ENCODE measurements around the gene ELOVL5. TPM values are rescaled to one million over a fixed set of nuclear protein-coding genes. Genes with fewer than 3 reads are reported as not detected.

Gene ELOVL5
- polyA plus RNA-seq, 3 donors = 44.7 to 97.1 (median 69.5) TPM

DNA sequence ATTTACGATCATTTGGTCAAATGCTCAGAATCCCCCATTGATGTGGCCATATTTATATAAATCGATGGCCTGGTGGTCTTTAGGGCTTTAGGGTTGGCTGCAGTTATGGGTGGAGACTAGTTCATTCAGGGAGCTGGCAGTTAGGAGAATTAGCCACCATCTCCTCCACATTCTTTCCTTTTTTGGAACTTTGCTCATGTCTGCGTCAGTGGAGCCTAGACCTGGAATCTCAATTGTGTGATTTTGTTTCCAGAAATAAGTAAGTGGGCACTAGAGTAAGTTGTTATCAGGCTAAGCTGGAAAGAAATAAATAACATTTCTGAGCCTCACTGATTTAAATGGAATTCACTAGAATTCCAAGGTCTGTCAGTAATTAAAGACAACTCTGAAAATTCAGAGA lies 29.0 kb upstream of the ELOVL5 start:
- DNase-seq = no peak
- peaks cover 0 to 4% (median 2%) of the 10 kb centered on the region in 3 donors for H3K27me3 Mint-ChIP-seq (ENCODE audit: low read depth in 3 of 3)
- intact Hi-C loops (cut with micrococcal nuclease) = no loop called here
- H3K9me3 Mint-ChIP-seq = peaks cover 0 to 8% (median 2%) of the 10 kb centered on the region in 7 donors
- no peaks in the 10 kb centered on the region for H3K4me1 ChIP-seq (ENCODE audit: control insufficient read depth in 1 of 2, insufficient read depth in 2 of 2, low read length in 2 of 2)
- peaks cover 0 to 2% of the 10 kb centered on the region in 2 donors for H3K27me3 ChIP-seq (ENCODE audit: control insufficient read depth in 2 of 2, insufficient read depth in 2 of 2, low read length in 2 of 2)
- H3K9me3 ChIP-seq (replicated peaks in 1 of 2; ENCODE audit: control insufficient read depth in 1 of 2, insufficient read depth in 1 of 2, low read length in 2 of 2) = peaks cover 0 to 2% of the 10 kb centered on the region in 2 donors
- no peak overlapping the region for H2AFZ ChIP-seq (ENCODE audit: insufficient read depth, low read depth, low read length, poor library complexity, severe bottlenecking)
- no peak overlapping the region for H3K4me2 ChIP-seq (replicated peaks; ENCODE audit: extremely low read depth, low read length, poor library complexity, severe bottlenecking)
- no peak overlapping the region for H3K9ac ChIP-seq (ENCODE audit: insufficient read depth, low read length, poor library complexity, severe bottlenecking)
- no peak overlapping the region for H3K27ac Mint-ChIP-seq
- no peaks in the 10 kb centered on the region for H3K79me2 ChIP-seq (ENCODE audit: insufficient read depth, low read length)
- WGBS (ENCODE audit: insufficient coverage) = no CpG with 5 or more reads among the region's 3 CpGs
- H4K20me1 ChIP-seq (ENCODE audit: insufficient read depth, low read length) = no peaks in the 10 kb centered on the region
- no peaks in the 10 kb centered on the region for H3K36me3 ChIP-seq (replicated peaks in 1 of 2; ENCODE audit: control insufficient read depth in 1 of 2, insufficient read depth in 2 of 2, low read length in 2 of 2)
- no peaks in the 10 kb centered on the region for H3K36me3 Mint-ChIP-seq
- no peaks in the 10 kb centered on the region for H3K4me1 Mint-ChIP-seq
- no peak overlapping the region for H3K4me3 Mint-ChIP-seq
- no peak overlapping the region for H3K27ac ChIP-seq (ENCODE audit: low read depth in 1 of 2, low read length in 2 of 2)
- no peak overlapping the region for H3K4me3 ChIP-seq (replicated peaks in 1 of 3; ENCODE audit: low read depth in 2 of 3, low read length in 3 of 3)
- TF ChIP-seq, protein P1, sequence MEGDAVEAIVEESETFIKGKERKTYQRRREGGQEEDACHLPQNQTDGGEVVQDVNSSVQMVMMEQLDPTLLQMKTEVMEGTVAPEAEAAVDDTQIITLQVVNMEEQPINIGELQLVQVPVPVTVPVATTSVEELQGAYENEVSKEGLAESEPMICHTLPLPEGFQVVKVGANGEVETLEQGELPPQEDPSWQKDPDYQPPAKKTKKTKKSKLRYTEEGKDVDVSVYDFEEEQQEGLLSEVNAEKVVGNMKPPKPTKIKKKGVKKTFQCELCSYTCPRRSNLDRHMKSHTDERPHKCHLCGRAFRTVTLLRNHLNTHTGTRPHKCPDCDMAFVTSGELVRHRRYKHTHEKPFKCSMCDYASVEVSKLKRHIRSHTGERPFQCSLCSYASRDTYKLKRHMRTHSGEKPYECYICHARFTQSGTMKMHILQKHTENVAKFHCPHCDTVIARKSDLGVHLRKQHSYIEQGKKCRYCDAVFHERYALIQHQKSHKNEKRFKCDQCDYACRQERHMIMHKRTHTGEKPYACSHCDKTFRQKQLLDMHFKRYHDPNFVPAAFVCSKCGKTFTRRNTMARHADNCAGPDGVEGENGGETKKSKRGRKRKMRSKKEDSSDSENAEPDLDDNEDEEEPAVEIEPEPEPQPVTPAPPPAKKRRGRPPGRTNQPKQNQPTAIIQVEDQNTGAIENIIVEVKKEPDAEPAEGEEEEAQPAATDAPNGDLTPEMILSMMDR (IDR thresholded peaks at IDR 0.05) = no peak

DNA sequence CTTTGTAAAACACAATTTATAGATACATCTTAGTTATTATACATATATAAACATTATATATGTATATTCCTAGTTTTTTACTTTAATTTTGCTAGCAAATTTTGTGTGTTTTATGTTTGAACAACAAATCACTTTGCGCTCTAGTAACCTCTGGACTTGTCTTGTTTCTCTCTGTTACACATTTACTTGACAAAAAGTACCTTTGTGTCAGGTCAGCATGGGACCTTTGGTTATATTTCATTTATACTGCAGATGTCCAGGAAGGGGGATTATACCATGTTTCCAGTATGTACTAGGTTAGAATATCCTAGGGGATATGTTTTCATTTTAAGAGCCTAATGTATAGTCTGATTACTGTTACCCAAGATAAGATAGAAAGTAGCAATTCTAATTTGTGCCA lies 28.5 kb upstream of the ELOVL5 start:
- H4K20me1 ChIP-seq (ENCODE audit: insufficient read depth, low read length) = no peaks in the 10 kb centered on the region
- no CpG with 5 or more reads among the region's 1 CpG for WGBS (ENCODE audit: insufficient coverage)
- H3K27ac ChIP-seq (ENCODE audit: low read depth in 1 of 2, low read length in 2 of 2) = no peak overlapping the region
- Mint-ChIP-seq H3K9me3 (peaks cover 0 to 8% (median 0%) of the 10 kb centered on the region in 7 donors), H3K36me3 (no peaks in the 10 kb centered on the region), H3K4me1 (no peaks in the 10 kb centered on the region), H3K27ac (no peak overlapping the region), H3K4me3 (no peak overlapping the region), H3K27me3 (ENCODE audit: low read depth in 3 of 3) (peaks cover 0 to 4% (median 2%) of the 10 kb centered on the region in 3 donors)
- H3K4me3 ChIP-seq (replicated peaks in 1 of 3; ENCODE audit: low read depth in 2 of 3, low read length in 3 of 3) = no peak overlapping the region
- intact Hi-C loops (cut with micrococcal nuclease) = no loop called here
- peaks cover 0 to 2% of the 10 kb centered on the region in 2 donors for H3K27me3 ChIP-seq (ENCODE audit: control insufficient read depth in 2 of 2, insufficient read depth in 2 of 2, low read length in 2 of 2)
- no peaks in the 10 kb centered on the region for H3K36me3 ChIP-seq (replicated peaks in 1 of 2; ENCODE audit: control insufficient read depth in 1 of 2, insufficient read depth in 2 of 2, low read length in 2 of 2)
- no peak overlapping the region for H2AFZ ChIP-seq (ENCODE audit: insufficient read depth, low read depth, low read length, poor library complexity, severe bottlenecking)
- no peak overlapping the region for H3K9ac ChIP-seq (ENCODE audit: insufficient read depth, low read length, poor library complexity, severe bottlenecking)
- TF ChIP-seq, protein P1 (IDR thresholded peaks at IDR 0.05) = no peak
- H3K4me1 ChIP-seq (ENCODE audit: control insufficient read depth in 1 of 2, insufficient read depth in 2 of 2, low read length in 2 of 2) = no peaks in the 10 kb centered on the region
- no peak for DNase-seq
- H3K4me2 ChIP-seq (replicated peaks; ENCODE audit: extremely low read depth, low read length, poor library complexity, severe bottlenecking) = no peak overlapping the region
- no peaks in the 10 kb centered on the region for H3K79me2 ChIP-seq (ENCODE audit: insufficient read depth, low read length)
- H3K9me3 ChIP-seq (replicated peaks in 1 of 2; ENCODE audit: control insufficient read depth in 1 of 2, insufficient read depth in 1 of 2, low read length in 2 of 2) = no peaks in the 10 kb centered on the region

Measured in CD14-positive monocyte (primary cell).